ENCODE measurements around the gene TMEM131. TPM values are rescaled to one million over a fixed set of nuclear protein-coding genes. Genes with fewer than 3 reads are reported as not detected.
A peak's percentile ranks its signal among the peaks of the same experiment; 100 is the strongest.

TMEM131 gene
- total and polyA plus RNA-seq, 2 of the 8 experiments (the other 6 are each of a cell fraction or from before 2014, with no cell fraction given), result 9.7 to 22.9 TPM

GRCh38 chr2:97749581-97749980 is 246.2 kb downstream of the TMEM131 start:
- no peak for DNase-seq (ENCODE audit: low read depth in 1 of 2, low spot score in 2 of 2)
- CTCF ChIA-PET (ENCODE audit: partially characterized antibody), result interaction anchor here (0.6 to 10.1 kb wide), 9 partner anchors 9 to 159 kb away, joined by 3 to 149 read pairs (median 5); no protein-coding TSS in a partner anchor

More at GRCh38 chr2:97749581-97749980, 246.2 kb downstream of the TMEM131 start:
- no peak overlapping the region for H4K91ac ChIP-seq (replicated peaks; ENCODE audit: insufficient read length, low read length)
- H3K27me3 ChIP-seq (replicated peaks in 1 of 4; ENCODE audit: control insufficient read depth in 3 of 4, extremely low read depth in 1 of 4, insufficient read depth in 3 of 4, low read length in 3 of 4), result no peaks in the 10 kb centered on the region
- H3K4me2 ChIP-seq (ENCODE audit: insufficient read depth in 1 of 2, low read depth in 2 of 2, low read length in 2 of 2), result no peak overlapping the region
- H3K9me3 ChIP-seq (ENCODE audit: insufficient read depth in 2 of 2, low read depth in 1 of 2, low read length in 1 of 2), result no peaks in the 10 kb centered on the region
- no peak overlapping the region for H2BK5ac ChIP-seq (ENCODE audit: low read depth, low read length)
- H2BK20ac ChIP-seq (ENCODE audit: low read length), result no peak overlapping the region
- POLR2A ChIA-PET (ENCODE audit: partially characterized antibody), result no interaction called here
- no peak overlapping the region for H3K9ac ChIP-seq (replicated peaks in 1 of 4; ENCODE audit: extremely low read depth in 1 of 4, low read depth in 3 of 4, low read length in 3 of 4)
- peaks cover 0 to 10% (median 3%) of the 10 kb centered on the region in 4 experiments; a peak in 4 of 7 replicates for H3K4me1 ChIP-seq (replicated peaks in 1 of 4; ENCODE audit: control insufficient read depth in 3 of 4, insufficient read depth in 4 of 4, low read length in 3 of 4)
- H2AK5ac ChIP-seq (ENCODE audit: low read depth, low read length), result no peak overlapping the region
- H3K4ac ChIP-seq (replicated peaks; ENCODE audit: insufficient read length, low read depth, low read length), result no peak overlapping the region
- H3K27ac ChIP-seq (ENCODE audit: low read depth, low read length), result no peak overlapping the region
- no peak overlapping the region for H2BK12ac ChIP-seq (ENCODE audit: low read depth, low read length)
- no peaks in the 10 kb centered on the region for H4K20me1 ChIP-seq (replicated peaks in 1 of 2; ENCODE audit: control insufficient read depth in 1 of 2, insufficient read depth in 2 of 2, low read length in 2 of 2)
- H2BK120ac ChIP-seq (replicated peaks; ENCODE audit: low read depth, low read length), result no peak overlapping the region
- H3K18ac ChIP-seq (ENCODE audit: extremely low read depth, low read length), result no peak overlapping the region
- no peaks in the 10 kb centered on the region for H3K79me2 ChIP-seq (ENCODE audit: control insufficient read depth in 1 of 2, insufficient read depth in 2 of 2, low read length in 2 of 2)
- no peak overlapping the region for H3K4me3 ChIP-seq (ENCODE audit: extremely low read depth in 1 of 4, insufficient read depth in 2 of 4, low read depth in 3 of 4, low read length in 4 of 4)
- 63% methylated on average over 5 of the region's 5 CpGs; no CpG with 5 or more reads in 1 of the 2 experiments for WGBS, 2 experiments (ENCODE audit: extremely low coverage in 1 of 2, insufficient coverage in 1 of 2, insufficient read length in 1 of 2, insufficient replicate concordance in 2 of 2, low coverage in 1 of 2, low lambda C conversion rate in 2 of 2, missing lambda C conversion rate in 1 of 2)
- H3K79me1 ChIP-seq (ENCODE audit: low read depth, low read length), result no peaks in the 10 kb centered on the region
- H3K23ac ChIP-seq (ENCODE audit: insufficient read length), result no peak overlapping the region
- H3K14ac ChIP-seq (ENCODE audit: insufficient read length), result no peak overlapping the region
- no peaks in the 10 kb centered on the region for H3K23me2 ChIP-seq (ENCODE audit: low read depth, low read length)
- no peak overlapping the region; the same call in 1 of the 2 replicates for H2BK15ac ChIP-seq (ENCODE audit: low read length)
- TF ChIP-seq SRF (IDR thresholded peaks at IDR 0.05; ENCODE audit: low read depth, low read length) (no peak), FOSL1 (IDR thresholded peaks at IDR 0.05; ENCODE audit: insufficient read depth, low read depth, low read length) (no peak), BCL11A (IDR thresholded peaks at IDR 0.05; ENCODE audit: low read depth in 2 of 2, low read length in 2 of 2) (no peak), NRF1 (IDR thresholded peaks at IDR 0.05; ENCODE audit: low read depth, low read length) (no peak), SIN3A (conservative IDR thresholded peaks at IDR 0.05 in 1 of 2, IDR thresholded peaks at IDR 0.05 in 1 of 2; ENCODE audit: low read depth in 1 of 2, low read length in 2 of 2) (no peak), EZH2 (IDR thresholded peaks at IDR 0.05; ENCODE audit: low read depth, low read length, severe bottlenecking) (no peak), EGR1 (IDR thresholded peaks at IDR 0.05; ENCODE audit: borderline replicate concordance, low read depth, low read length) (no peak)
- no peak for FAIRE-seq
- H4K5ac ChIP-seq (ENCODE audit: insufficient read length, low read depth, low read length), result no peak overlapping the region
- H3K36me3 ChIP-seq (ENCODE audit: control insufficient read depth in 2 of 4, insufficient read depth in 4 of 4, low read length in 3 of 4), result no peaks in the 10 kb centered on the region
- H3K56ac ChIP-seq (replicated peaks; ENCODE audit: insufficient read length, low read depth, low read length), result no peak overlapping the region
- peak overlapping the region; percentile 15; the same call in 1 of the 2 replicates for H4K8ac ChIP-seq (ENCODE audit: extremely low read depth, insufficient read depth, low read length)
- H2AFZ ChIP-seq (ENCODE audit: low read length), result no peak overlapping the region

Measured in H1 (cell line).